ENCODE results near the gene INPP4B. TPM values are rescaled to one million over a fixed set of nuclear protein-coding genes. Genes with fewer than 3 reads are reported as not detected.

INPP4B gene
- polyA plus RNA-seq, 1 of the 3 experiments (the other 2 are of a cell fraction) = 0.08 TPM

GRCh38 chr4:142413485-142413884, 432.6 kb downstream of the INPP4B start:
- DNase-seq = no peak
- Histone ChIP-seq H3K79me2 (ENCODE audit: insufficient read depth) (no peaks in the 10 kb centered on the region), H3K4me1 (ENCODE audit: control insufficient read depth in 1 of 2, insufficient read depth in 2 of 2, low read depth in 1 of 2, low read length in 1 of 2) (peaks cover 0 to 7% of the 10 kb centered on the region in 2 experiments; a peak in 2 of 4 replicates), H2AFZ (ENCODE audit: low read depth) (no peak overlapping the region), H3K36me3 (replicated peaks in 1 of 2; ENCODE audit: control insufficient read depth in 1 of 2, insufficient read depth in 2 of 2, low read length in 1 of 2) (no peaks in the 10 kb centered on the region), H3F3A (replicated peaks; ENCODE audit: insufficient read depth) (peaks cover under 1% of the 10 kb centered on the region), H3K9ac (no peak overlapping the region), H3K4me3 (ENCODE audit: low read depth in 2 of 2, low read length in 1 of 2) (no peak overlapping the region), H3K27me3 (ENCODE audit: insufficient read depth) (no peaks in the 10 kb centered on the region), H4K20me1 (ENCODE audit: insufficient read depth) (no peaks in the 10 kb centered on the region), H3K9me2 (no peaks in the 10 kb centered on the region), H3K4me2 (no peak overlapping the region), H3K9me3 (no peaks in the 10 kb centered on the region), H3K27ac (ENCODE audit: low read depth in 2 of 2, low read length in 1 of 2) (no peak overlapping the region)
- POLR2A ChIA-PET = no interaction called here
- TF ChIP-seq TAF1 (IDR thresholded peaks at IDR 0.05; ENCODE audit: borderline replicate concordance, low read depth, low read length) = no peak
- no peak for TF ChIP-seq SMC3 (IDR thresholded peaks at IDR 0.05; ENCODE audit: low read depth, low read length)
- no peak for TF ChIP-seq NFIC (IDR thresholded peaks at IDR 0.05; ENCODE audit: borderline replicate concordance)
- TF ChIP-seq, protein P1, sequence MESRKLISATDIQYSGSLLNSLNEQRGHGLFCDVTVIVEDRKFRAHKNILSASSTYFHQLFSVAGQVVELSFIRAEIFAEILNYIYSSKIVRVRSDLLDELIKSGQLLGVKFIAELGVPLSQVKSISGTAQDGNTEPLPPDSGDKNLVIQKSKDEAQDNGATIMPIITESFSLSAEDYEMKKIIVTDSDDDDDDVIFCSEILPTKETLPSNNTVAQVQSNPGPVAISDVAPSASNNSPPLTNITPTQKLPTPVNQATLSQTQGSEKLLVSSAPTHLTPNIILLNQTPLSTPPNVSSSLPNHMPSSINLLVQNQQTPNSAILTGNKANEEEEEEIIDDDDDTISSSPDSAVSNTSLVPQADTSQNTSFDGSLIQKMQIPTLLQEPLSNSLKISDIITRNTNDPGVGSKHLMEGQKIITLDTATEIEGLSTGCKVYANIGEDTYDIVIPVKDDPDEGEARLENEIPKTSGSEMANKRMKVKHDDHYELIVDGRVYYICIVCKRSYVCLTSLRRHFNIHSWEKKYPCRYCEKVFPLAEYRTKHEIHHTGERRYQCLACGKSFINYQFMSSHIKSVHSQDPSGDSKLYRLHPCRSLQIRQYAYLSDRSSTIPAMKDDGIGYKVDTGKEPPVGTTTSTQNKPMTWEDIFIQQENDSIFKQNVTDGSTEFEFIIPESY (IDR thresholded peaks at IDR 0.05; ENCODE audit: borderline replicate concordance, low read depth) = no peak
- no peak for TF ChIP-seq MXI1 (IDR thresholded peaks at IDR 0.05; ENCODE audit: low read depth, low read length)
- no peak for TF ChIP-seq NRF1 (IDR thresholded peaks at IDR 0.05; ENCODE audit: low read depth, low read length)
- no peak for TF ChIP-seq GABPA (IDR thresholded peaks at IDR 0.05; ENCODE audit: low read depth)
- no peak for TF ChIP-seq SIN3A (IDR thresholded peaks at IDR 0.05; ENCODE audit: borderline replicate concordance, low read depth, low read length)
- TF ChIP-seq TEAD4 (IDR thresholded peaks at IDR 0.05; ENCODE audit: borderline replicate concordance, insufficient read depth) = no peak
- TF ChIP-seq RCOR1 (IDR thresholded peaks at IDR 0.05; ENCODE audit: low read length) = no peak
- TF ChIP-seq RXRA (IDR thresholded peaks at IDR 0.05; ENCODE audit: borderline replicate concordance, low read depth) = no peak
- TF ChIP-seq, protein P2, sequence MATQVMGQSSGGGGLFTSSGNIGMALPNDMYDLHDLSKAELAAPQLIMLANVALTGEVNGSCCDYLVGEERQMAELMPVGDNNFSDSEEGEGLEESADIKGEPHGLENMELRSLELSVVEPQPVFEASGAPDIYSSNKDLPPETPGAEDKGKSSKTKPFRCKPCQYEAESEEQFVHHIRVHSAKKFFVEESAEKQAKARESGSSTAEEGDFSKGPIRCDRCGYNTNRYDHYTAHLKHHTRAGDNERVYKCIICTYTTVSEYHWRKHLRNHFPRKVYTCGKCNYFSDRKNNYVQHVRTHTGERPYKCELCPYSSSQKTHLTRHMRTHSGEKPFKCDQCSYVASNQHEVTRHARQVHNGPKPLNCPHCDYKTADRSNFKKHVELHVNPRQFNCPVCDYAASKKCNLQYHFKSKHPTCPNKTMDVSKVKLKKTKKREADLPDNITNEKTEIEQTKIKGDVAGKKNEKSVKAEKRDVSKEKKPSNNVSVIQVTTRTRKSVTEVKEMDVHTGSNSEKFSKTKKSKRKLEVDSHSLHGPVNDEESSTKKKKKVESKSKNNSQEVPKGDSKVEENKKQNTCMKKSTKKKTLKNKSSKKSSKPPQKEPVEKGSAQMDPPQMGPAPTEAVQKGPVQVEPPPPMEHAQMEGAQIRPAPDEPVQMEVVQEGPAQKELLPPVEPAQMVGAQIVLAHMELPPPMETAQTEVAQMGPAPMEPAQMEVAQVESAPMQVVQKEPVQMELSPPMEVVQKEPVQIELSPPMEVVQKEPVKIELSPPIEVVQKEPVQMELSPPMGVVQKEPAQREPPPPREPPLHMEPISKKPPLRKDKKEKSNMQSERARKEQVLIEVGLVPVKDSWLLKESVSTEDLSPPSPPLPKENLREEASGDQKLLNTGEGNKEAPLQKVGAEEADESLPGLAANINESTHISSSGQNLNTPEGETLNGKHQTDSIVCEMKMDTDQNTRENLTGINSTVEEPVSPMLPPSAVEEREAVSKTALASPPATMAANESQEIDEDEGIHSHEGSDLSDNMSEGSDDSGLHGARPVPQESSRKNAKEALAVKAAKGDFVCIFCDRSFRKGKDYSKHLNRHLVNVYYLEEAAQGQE (IDR thresholded peaks at IDR 0.05; ENCODE audit: low read depth, low read length) = no peak
- TF ChIP-seq EZH2phosphoT487 (IDR thresholded peaks at IDR 0.05; ENCODE audit: borderline replicate concordance, low read depth) = no peak
- TF ChIP-seq, protein P3, sequence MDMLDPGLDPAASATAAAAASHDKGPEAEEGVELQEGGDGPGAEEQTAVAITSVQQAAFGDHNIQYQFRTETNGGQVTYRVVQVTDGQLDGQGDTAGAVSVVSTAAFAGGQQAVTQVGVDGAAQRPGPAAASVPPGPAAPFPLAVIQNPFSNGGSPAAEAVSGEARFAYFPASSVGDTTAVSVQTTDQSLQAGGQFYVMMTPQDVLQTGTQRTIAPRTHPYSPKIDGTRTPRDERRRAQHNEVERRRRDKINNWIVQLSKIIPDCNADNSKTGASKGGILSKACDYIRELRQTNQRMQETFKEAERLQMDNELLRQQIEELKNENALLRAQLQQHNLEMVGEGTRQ (IDR thresholded peaks at IDR 0.05; ENCODE audit: borderline replicate concordance, low read depth, low read length) = no peak
- TF ChIP-seq ELF1 (IDR thresholded peaks at IDR 0.05) = no peak
- no peak for TF ChIP-seq GATA2 (CRISPR knock-in tag; IDR thresholded peaks at IDR 0.05)
- no peak for TF ChIP-seq TCF12 (IDR thresholded peaks at IDR 0.05)
- no peak for TF ChIP-seq IRF3 (IDR thresholded peaks at IDR 0.05; ENCODE audit: low read depth, low read length)
- TF ChIP-seq, protein P4, sequence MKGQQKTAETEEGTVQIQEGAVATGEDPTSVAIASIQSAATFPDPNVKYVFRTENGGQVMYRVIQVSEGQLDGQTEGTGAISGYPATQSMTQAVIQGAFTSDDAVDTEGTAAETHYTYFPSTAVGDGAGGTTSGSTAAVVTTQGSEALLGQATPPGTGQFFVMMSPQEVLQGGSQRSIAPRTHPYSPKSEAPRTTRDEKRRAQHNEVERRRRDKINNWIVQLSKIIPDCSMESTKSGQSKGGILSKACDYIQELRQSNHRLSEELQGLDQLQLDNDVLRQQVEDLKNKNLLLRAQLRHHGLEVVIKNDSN (IDR thresholded peaks at IDR 0.05; ENCODE audit: borderline replicate concordance, low read depth) = no peak
- CTCF ChIA-PET = interaction anchor here (0.6 to 0.9 kb wide), 3 partner anchors 26 to 60 kb away, joined by 3 read pairs; no protein-coding TSS in a partner anchor
